ENCODE measurements around the gene MCC. TPM values are rescaled to one million over a fixed set of nuclear protein-coding genes. Genes with fewer than 3 reads are reported as not detected.

Gene MCC
- total RNA-seq, 1 experiment from 2014 or later = 7.1 TPM

GRCh38 chr5:113177225-113177624 is 311.0 kb downstream of the MCC start:
- H3K4me1 ChIP-seq (ENCODE audit: insufficient read depth, low read length) = no peaks in the 10 kb centered on the region
- H3F3A ChIP-seq (ENCODE audit: low read length, unreplicated experiment) = no peaks in the 10 kb centered on the region
- ChIA-PET POLR2A (ENCODE audit: unreplicated experiment) (no interaction called here), CTCF (no interaction called here)
- no peak for TF ChIP-seq CTCF (conservative IDR thresholded peaks at IDR 0.05; ENCODE audit: low read depth, low read length)
- no peak for TF ChIP-seq EZH2phosphoT487 (IDR thresholded peaks at IDR 0.05; ENCODE audit: borderline replicate concordance, low read length)
- TF ChIP-seq EZH2 (IDR thresholded peaks at IDR 0.05; ENCODE audit: low read length, unreplicated experiment) = no peak
- H3K36me3 ChIP-seq (ENCODE audit: low read depth, low read length) = no peaks in the 10 kb centered on the region
- DNase-seq (no peak), ATAC-seq (no peak)
- H3K9me2 ChIP-seq (replicated peaks; ENCODE audit: low read length) = no peaks in the 10 kb centered on the region
- H3K27me3 ChIP-seq (ENCODE audit: low read length) = peaks cover 3% of the 10 kb centered on the region; the same call in 1 of the 2 replicates
- BruUV-seq (replicated peaks) = no TSS peak
- no peak overlapping the region for H3K9ac ChIP-seq (ENCODE audit: low read length)
- H3K4me3 ChIP-seq (ENCODE audit: low read length) = no peak overlapping the region
- H3K27ac ChIP-seq (ENCODE audit: low read length) = no peak overlapping the region
- H3K79me2 ChIP-seq (ENCODE audit: low read length) = no peaks in the 10 kb centered on the region
- no peak overlapping the region for H2AFZ ChIP-seq (ENCODE audit: low read length)
- H4K20me1 ChIP-seq (ENCODE audit: low read length) = no peaks in the 10 kb centered on the region
- no peaks in the 10 kb centered on the region for H3K9me3 ChIP-seq (ENCODE audit: low read length)
- H3K4me2 ChIP-seq (ENCODE audit: low read length) = no peak overlapping the region
- intact Hi-C loops (cut with micrococcal nuclease) = no loop called here

DNA sequence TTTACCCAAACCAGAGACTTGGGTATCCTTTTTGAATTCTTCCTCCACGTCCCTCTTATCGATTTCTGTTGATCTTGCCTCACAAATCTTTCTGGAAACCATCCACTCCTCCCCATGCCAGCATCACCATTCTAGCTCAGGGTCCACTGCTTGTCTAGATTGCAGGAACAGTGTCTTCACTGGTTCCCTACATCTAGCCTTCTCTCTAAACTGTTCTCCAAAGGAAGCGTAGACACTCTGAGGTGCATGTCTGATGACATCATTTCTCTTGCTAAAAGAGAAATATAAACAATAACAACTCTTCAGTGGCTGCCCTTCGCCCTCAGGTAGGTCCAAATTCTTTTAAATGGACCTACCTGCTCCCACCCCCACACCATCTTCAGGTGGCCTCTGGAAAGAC is 311.5 kb downstream of the MCC start:
- BruUV-seq (replicated peaks) = no TSS peak
- Histone ChIP-seq H3K4me2 (ENCODE audit: low read length) (no peak overlapping the region), H3K9ac (ENCODE audit: low read length) (no peak overlapping the region), H2AFZ (ENCODE audit: low read length) (no peak overlapping the region), H4K20me1 (ENCODE audit: low read length) (no peaks in the 10 kb centered on the region), H3K9me3 (ENCODE audit: low read length) (no peaks in the 10 kb centered on the region), H3K79me2 (ENCODE audit: low read length) (no peaks in the 10 kb centered on the region), H3K4me1 (ENCODE audit: insufficient read depth, low read length) (no peaks in the 10 kb centered on the region), H3K4me3 (ENCODE audit: low read length) (no peak overlapping the region), H3K27me3 (ENCODE audit: low read length) (peaks cover 3% of the 10 kb centered on the region; the same call in 1 of the 2 replicates), H3K36me3 (ENCODE audit: low read depth, low read length) (no peaks in the 10 kb centered on the region), H3K9me2 (replicated peaks; ENCODE audit: low read length) (no peaks in the 10 kb centered on the region), H3K27ac (ENCODE audit: low read length) (no peak overlapping the region), H3F3A (ENCODE audit: low read length, unreplicated experiment) (no peaks in the 10 kb centered on the region)
- no peak for DNase-seq
- CTCF ChIA-PET = no interaction called here
- intact Hi-C loops (cut with micrococcal nuclease) = no loop called here
- no peak for ATAC-seq
- TF ChIP-seq EZH2 (IDR thresholded peaks at IDR 0.05; ENCODE audit: low read length, unreplicated experiment) = no peak
- POLR2A ChIA-PET (ENCODE audit: unreplicated experiment) = no interaction called here

DNA sequence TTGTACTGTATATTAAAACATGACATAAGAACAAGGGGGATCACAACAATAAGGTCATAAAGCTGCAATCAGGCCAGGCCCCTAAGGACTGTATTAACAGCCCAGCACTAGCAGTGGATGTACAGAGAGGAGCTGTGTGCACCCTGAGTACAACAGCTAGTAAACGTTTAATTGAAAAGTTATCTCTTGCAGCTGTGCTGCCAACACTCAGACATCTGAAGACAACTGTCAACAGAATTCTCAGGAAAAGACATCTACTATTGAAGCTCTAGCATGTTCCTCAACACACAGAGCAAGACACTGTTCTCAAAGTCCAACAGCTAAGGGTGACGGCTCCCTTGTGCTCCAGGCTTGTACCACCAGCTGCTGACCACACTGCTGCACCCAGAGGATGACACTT is 312.1 kb downstream of the MCC start:
- Histone ChIP-seq H3K4me3 (ENCODE audit: low read length) (no peak overlapping the region), H3K27ac (ENCODE audit: low read length) (no peak overlapping the region), H3K4me2 (ENCODE audit: low read length) (no peak overlapping the region), H3K9me2 (replicated peaks; ENCODE audit: low read length) (no peaks in the 10 kb centered on the region), H2AFZ (ENCODE audit: low read length) (no peak overlapping the region), H3F3A (ENCODE audit: low read length, unreplicated experiment) (no peaks in the 10 kb centered on the region), H4K20me1 (ENCODE audit: low read length) (no peaks in the 10 kb centered on the region), H3K9ac (ENCODE audit: low read length) (no peak overlapping the region), H3K79me2 (ENCODE audit: low read length) (no peaks in the 10 kb centered on the region), H3K36me3 (ENCODE audit: low read depth, low read length) (no peaks in the 10 kb centered on the region), H3K4me1 (ENCODE audit: insufficient read depth, low read length) (no peaks in the 10 kb centered on the region), H3K27me3 (ENCODE audit: low read length) (peaks cover 3% of the 10 kb centered on the region; the same call in 1 of the 2 replicates), H3K9me3 (ENCODE audit: low read length) (no peaks in the 10 kb centered on the region)
- BruUV-seq (replicated peaks) = no TSS peak
- intact Hi-C loops (cut with micrococcal nuclease) = no loop called here
- ATAC-seq = no peak
- ChIA-PET POLR2A (ENCODE audit: unreplicated experiment) (interaction anchor here (0.5 kb wide), 1 partner anchor 9 kb away, joined by 6 read pairs; no protein-coding TSS in a partner anchor), CTCF (no interaction called here)
- DNase-seq = no peak
- TF ChIP-seq CTCF (conservative IDR thresholded peaks at IDR 0.05; ENCODE audit: low read depth, low read length) (no peak), EZH2 (IDR thresholded peaks at IDR 0.05; ENCODE audit: low read length, unreplicated experiment) (no peak), EZH2phosphoT487 (IDR thresholded peaks at IDR 0.05; ENCODE audit: borderline replicate concordance, low read length) (no peak)

All from PC-3 (cell line).